ENCODE data around the gene SCN1B. TPM values are rescaled to one million over a fixed set of nuclear protein-coding genes. Genes with fewer than 3 reads are reported as not detected.

Gene SCN1B
- total RNA-seq, 3 donors from 2014 or later = 1.6 to 8.8 (median 3.5) TPM

DNA sequence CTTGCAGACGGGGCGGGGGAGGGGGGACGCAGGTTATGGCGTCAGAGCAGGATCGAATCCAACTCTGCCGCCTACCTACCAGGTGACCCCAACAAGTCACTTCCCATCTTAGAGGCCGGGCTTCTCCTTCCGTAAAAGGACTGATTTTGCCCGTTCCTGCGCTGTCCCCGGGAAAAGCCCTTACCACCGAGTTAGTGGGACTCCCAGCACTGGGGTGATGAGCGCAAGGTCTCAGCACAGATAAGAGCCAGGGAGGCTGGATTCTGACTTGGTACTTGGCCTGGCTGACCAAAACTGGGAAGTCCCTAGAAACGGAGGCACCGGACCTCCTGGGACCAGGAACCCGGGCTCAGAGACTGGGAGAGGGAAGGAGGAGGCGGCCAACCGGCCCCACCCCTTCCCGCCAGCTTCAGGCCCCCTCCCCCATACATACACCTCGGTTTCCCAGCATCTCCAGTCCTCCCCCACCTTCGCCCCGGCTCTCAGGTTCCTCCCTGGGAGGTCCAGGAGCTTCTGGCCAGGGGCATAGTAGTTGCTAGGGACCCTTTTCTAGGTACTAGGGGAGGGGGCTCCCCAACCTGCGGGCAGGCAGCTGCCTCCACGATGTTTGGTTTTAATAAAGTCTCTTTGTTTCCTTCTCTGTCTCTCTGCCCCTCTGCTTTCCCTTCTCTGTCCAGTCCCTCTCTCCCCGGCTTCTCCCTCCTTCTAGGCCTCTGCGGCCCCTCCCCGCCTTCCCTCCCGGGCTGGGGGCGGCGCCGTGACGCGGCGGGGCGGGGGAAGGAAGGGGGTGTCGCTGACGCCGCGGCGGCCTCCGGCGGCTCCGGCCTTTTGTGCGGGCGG lies 30.6 kb upstream of the SCN1B start, which contains the start of gene GRAMD1A:
GRAMD1A (plus strand) TSS at position 826 of the 840 bp plus-strand sequence. CDS start 156 bp downstream, outside the sequence.
- no peaks in the 10 kb centered on the region for H3K36me3 ChIP-seq (ENCODE audit: low read depth)
- H3K4me1 ChIP-seq (ENCODE audit: low read depth) = peaks cover 48% of the 10 kb centered on the region
- intact Hi-C loops (cut with DNase I, micrococcal nuclease) = no loop called here
- peak; percentile 80 to 94 (median 87) for DNase-seq
- TF ChIP-seq, protein P1, sequence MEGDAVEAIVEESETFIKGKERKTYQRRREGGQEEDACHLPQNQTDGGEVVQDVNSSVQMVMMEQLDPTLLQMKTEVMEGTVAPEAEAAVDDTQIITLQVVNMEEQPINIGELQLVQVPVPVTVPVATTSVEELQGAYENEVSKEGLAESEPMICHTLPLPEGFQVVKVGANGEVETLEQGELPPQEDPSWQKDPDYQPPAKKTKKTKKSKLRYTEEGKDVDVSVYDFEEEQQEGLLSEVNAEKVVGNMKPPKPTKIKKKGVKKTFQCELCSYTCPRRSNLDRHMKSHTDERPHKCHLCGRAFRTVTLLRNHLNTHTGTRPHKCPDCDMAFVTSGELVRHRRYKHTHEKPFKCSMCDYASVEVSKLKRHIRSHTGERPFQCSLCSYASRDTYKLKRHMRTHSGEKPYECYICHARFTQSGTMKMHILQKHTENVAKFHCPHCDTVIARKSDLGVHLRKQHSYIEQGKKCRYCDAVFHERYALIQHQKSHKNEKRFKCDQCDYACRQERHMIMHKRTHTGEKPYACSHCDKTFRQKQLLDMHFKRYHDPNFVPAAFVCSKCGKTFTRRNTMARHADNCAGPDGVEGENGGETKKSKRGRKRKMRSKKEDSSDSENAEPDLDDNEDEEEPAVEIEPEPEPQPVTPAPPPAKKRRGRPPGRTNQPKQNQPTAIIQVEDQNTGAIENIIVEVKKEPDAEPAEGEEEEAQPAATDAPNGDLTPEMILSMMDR (IDR thresholded peaks at IDR 0.05) = no peak
- ATAC-seq = peak; percentile 78
- no peaks in the 10 kb centered on the region for H3K9me3 ChIP-seq
- peak within 1 kb of the TSS; percentile 59 for H3K4me3 ChIP-seq

DNA sequence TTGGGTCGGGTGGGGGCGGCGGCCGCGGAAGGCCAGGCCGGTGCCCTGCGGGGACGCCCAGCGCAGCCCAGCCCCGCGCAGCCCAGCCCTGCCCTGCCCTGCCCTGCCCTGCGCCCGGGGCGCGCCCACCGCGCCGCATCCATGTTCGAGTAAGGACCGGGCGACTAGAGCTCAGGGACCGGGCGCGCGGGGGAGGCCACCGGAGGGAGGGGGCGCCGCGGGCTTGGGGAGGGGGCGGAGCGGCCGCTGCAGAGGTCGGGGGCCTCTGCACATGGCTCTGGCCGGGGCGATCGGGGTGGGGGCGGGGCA lies 30.0 kb upstream of the SCN1B start:
- TF ChIP-seq, protein P1 (IDR thresholded peaks at IDR 0.05) = no peak
- Histone ChIP-seq H3K4me3 (peak overlapping the region; percentile 59), H3K36me3 (ENCODE audit: low read depth) (no peaks in the 10 kb centered on the region), H3K9me3 (no peaks in the 10 kb centered on the region), H3K4me1 (ENCODE audit: low read depth) (peaks cover 51% of the 10 kb centered on the region)
- intact Hi-C loops (cut with DNase I, micrococcal nuclease) = no loop called here
- ATAC-seq (no peak), DNase-seq (peak in 1 of 3 donors; percentile 91)

DNA sequence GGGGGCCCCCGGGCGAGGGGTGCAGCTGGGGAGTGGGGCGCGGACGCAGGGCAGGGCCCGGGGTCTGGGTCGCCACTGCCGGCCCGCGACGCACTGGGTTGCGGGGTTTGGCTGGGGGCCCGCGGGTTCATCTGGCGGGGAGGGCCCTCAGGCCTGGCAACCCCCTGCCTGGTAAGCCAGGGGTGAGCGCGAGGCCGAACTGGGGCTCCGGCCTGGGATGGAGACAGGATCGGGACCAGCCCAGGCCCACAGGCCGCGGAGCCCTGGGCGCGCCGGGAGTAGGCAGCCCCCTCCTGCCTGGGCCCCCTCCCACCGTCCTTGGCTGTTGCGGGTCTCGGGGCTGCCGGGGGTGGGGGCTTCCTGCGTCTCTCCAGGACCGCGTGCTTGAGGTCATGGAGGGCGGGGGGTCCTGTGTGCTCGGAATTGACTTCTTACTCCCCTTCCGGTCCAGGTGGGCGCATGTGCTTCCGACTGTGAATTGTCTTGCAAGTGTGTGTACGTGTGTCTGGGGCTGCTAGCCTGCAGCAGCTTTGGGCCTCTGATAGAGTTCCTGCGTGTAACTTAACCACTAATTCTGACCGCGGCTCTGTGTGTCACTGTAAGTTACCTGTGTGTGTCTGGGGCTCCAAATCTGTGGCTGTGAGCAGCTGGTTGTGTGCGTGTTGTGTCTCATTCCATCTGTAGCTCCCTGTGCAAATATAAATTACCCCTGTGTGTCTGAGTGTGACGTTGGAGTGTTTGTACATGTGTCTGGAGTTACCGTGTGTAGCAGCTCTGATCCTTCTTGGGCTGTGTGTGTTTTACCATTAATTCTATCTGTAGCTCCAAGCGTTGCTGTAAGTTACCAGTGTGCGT lies 29.4 kb upstream of the SCN1B start:
- DNase-seq (peak; percentile 59 to 82 (median 63)), ATAC-seq (peak; percentile 5)
- TF ChIP-seq, protein P1 (IDR thresholded peaks at IDR 0.05) = no peak
- peaks cover 56% of the 10 kb centered on the region for H3K4me1 ChIP-seq (ENCODE audit: low read depth)
- H3K9me3 ChIP-seq = no peaks in the 10 kb centered on the region
- no peaks in the 10 kb centered on the region for H3K36me3 ChIP-seq (ENCODE audit: low read depth)
- intact Hi-C loops (cut with DNase I, micrococcal nuclease) = no loop called here
- H3K4me3 ChIP-seq = peak overlapping the region; percentile 59

DNA sequence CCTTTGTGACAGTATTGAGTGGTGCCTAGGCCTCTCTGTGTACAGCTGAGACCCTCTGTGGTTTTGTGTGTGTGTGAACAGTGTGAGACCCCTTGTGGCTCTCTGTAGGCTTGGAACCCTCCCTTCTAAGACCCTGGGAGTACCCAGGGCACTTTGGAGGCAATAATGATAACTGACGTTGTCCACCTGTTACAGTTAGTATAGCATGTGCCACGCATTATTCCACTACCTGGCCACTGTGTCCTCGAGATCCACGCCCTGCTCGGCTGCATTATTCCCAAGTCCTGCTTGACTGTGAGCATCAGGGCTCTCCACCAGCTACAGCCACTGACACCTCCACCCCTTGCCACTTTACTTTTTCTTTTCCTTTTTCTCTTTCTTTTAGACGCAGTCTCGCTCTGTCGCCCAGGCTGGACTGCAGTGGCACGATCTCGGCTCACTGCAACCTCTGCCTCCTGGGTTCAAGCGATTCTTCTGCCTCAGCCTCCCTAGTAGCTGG lies 28.2 kb upstream of the SCN1B start:
- intact Hi-C loops (cut with DNase I, micrococcal nuclease) = no loop called here
- Histone ChIP-seq H3K4me1 (ENCODE audit: low read depth) (peaks cover 67% of the 10 kb centered on the region), H3K4me3 (no peak overlapping the region), H3K36me3 (ENCODE audit: low read depth) (no peaks in the 10 kb centered on the region), H3K9me3 (no peaks in the 10 kb centered on the region)
- no peak for ATAC-seq
- DNase-seq = peak in 1 of 3 donors; percentile 32
- TF ChIP-seq, protein P1 (IDR thresholded peaks at IDR 0.05) = no peak

DNA sequence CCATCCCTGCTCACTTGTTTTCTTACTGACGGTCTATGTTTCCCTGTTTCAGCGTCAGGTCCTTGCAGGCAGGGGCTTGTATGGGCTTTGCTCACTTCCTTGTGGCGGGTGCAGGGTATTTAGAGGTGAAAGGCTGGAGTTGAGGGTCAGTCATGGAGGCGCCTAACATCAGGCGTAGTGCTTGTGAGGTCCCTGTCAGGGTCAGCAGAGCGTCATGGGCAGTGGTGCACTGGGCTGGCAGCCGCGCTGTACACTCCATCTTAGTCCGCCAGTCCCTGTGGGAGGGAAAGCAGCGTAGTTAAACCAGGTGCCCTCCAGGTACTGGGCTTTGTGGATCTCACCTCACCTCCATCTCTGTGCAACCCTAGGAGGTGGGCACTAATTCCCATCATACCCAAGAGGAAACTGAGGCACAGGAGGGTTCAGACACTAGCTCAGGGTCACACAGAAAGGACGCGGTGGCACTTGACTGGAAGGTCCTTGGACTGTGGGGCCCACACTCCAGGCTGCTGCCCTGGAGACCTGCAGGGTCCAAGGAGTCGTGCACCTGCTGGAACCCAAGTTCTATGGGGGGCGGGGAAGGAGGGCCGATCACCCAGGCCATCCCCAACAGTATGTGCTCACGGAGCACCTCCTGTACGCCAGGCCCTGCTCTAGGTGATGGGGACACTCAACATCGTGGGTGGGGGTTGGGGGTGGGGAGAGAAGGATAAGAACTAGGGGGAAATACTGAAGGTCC lies 25.6 kb upstream of the SCN1B start:
- Histone ChIP-seq H3K9me3 (no peaks in the 10 kb centered on the region), H3K36me3 (ENCODE audit: low read depth) (no peaks in the 10 kb centered on the region), H3K4me3 (no peak overlapping the region), H3K4me1 (ENCODE audit: low read depth) (peaks cover 66% of the 10 kb centered on the region)
- ATAC-seq = no peak
- TF ChIP-seq, protein P1 (IDR thresholded peaks at IDR 0.05) = no peak
- DNase-seq = peak in 1 of 3 donors; percentile 39
- intact Hi-C loops (cut with DNase I, micrococcal nuclease) = no loop called here
